CMK (cell line): Measurements from ENCODE around the gene HOXB3.

ENCODE experiments used
- DNase-seq: peaks from one replicate; pipeline ENCODE4 v3.0.0-alpha.2; 2010; ENCODE audit warnings: low read depth

HOXB3 gene

GRCh38 chr17:48612456-48612853 is 22.4 kb upstream of the HOXB3 start:
- no peak for DNase-seq

- DNase-seq: no peak
Observed at GRCh38 chr17:48611681-48612455, 21.8 kb upstream of the HOXB3 start.

DNA sequence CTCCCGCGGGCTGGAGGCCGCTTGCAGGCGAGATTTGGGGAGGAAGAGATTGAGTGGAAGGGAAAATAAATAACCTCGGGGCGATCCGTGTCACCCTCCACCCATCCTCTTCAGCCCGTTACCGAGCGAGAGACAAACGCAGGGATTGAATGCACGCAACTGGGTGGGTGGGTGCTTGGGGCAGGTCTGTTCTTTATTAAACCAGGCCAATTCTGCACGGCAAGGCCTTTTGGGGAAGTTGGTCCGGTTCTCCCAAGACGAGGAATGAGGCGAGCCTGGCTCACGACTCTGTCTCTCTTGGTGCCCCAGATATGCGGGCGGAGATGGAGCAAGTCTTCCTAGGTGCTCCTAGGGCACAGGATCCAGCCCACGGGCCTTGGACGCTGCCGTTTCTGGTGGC is 21.2 kb upstream of the HOXB3 start:
- no peak for DNase-seq

DNA sequence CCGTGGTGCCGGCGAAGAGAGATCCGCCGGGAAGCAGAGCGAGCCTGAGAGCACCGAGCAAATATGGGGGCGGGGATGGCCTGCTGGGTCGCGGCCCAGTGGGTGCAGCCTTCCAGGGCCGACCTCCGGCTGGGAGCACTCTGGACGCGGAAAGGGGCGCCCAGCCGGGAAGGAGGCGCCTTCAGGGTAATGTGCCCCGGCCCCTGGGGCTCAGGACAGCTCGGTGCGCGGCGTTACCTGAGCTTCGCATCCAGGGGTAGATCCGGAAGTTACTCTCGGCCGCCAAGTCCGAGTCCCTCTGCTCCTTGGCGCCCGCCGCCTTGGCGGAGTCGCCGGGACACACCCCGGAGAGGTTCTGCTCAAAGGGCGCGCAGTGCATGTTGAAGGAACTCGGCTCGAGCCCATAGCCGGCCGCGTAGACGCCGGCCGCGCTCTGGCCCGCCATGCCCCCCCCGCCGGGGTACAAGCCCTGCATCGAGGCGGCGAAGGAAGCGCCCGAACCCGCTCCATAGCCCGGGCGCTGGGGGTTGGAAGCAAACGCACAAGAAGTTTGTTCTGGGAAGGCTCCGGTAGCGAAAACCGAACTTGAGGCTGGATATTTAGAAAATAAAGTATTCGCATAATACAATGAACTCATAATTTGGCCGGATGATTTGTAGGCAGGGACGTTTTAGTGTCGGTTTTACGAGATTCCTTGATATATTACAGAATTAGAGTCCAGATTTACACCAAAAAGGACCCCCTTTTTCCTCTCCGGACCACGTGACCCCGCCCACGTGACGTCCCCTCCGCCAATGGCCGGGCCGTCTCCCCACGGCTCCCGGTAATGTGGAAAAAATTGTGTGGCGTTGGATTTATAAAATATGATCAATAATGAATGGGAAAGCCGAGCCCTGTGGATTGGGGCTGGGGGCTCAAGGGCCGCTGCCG is 20.5 kb upstream of the HOXB3 start, which contains the start of gene HOXB7:
Gene HOXB7, minus strand, starts transcription at position 736 of the 930 bp plus-strand sequence. Its CDS starts 99 bp downstream, at position 637.
- no peak for DNase-seq

- no peak for DNase-seq
Observed at GRCh38 chr17:48609759-48610281, 19.8 kb upstream of the HOXB3 start.

GRCh38 chr17:48609033-48609432 is 19.0 kb upstream of the HOXB3 start:
- no peak for DNase-seq

DNA sequence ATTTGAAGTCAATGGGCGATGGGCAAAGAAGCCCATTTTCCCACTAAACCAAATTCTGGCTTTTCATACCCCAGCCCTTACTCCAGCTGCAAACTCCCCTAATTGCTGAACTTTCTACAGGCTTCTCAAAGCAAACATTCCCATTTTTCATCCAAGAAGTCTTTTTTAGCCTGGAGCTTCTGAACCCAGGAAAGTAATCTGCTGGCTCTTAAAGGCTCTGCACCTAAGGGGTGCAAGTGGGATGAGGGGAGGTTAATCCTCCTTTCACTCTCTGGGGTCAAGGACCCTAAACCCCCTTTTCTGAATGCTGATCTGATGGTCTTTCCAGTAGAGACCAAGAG is 18.4 kb upstream of the HOXB3 start:
- no peak for DNase-seq

DNA sequence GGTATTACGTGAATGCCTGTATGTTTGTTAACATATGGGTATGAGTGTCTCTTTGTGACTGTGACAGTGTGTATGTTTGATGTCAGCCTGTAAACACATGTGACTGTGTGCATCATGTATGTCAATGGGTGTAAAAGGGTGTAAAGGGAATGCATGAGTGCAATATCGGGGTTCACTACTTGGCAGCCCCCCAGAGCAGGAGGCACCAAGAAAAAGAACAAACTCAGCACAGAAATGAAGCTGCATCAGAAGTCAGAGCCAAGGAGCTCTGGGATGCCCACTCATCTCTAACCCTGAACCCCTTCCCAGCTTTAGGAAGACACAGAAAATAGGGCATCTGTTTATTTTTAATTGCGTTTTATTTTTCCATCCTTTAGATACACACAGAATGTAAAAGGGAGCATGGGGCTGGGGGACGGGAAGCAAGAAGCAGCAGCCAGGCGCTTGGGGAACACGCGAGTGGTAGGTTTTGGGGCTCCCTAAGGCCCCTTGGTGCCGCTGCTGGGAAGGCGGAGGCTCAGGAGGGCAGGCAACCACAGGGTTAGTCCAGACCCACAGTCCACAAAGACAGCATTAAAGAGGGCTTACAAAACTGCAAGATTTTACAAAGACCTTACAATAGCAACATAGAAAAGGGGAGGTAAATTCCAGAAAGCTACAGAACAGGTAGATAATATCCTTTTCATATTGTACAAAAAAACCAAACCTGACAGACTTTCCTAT is 17.0 kb upstream of the HOXB3 start:
- DNase-seq: no peak

DNA sequence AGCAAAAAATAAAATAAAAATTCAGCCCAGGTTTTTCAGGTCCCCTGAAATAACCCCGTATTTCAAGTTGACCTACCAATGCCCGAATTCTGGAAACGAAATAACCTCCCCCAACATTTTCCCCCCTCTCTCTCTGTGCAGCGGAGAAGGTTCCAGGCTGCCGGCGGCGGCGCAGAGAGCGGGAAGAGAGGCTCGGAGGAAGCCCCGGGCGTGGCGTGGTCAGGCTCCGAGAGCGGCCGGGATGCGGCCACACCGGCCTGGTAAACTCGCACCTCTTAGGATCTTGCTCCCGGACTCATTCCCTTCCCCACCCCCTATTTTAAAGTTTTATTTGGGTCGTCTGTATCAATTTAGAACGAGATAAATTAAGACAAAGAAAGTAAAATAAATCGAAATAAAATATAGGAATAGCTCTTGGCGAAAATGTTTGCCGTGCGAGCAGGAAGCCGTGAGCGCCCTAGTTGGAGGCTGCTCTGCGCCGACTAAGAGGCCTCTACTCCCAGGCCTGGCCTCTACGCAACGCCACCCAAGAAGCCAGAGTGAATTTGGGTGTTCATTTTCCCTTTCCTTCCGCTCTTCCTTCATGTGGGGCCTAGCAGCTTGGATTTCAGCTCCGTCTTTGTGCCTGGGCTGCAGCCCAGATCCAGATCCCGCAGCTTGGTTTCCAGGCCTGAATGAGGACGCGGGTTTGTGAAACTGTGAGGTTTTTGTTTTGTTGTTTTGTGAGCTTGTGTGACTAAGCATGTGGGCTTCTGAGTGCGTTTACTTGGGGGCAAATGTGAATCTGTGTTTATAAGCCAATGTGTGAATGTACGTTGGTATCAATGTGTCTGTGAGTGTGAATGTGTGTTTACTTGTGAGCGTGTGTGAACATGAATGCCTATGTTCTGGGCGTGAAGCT is 16.2 kb upstream of the HOXB3 start:
- DNase-seq: no peak

DNA sequence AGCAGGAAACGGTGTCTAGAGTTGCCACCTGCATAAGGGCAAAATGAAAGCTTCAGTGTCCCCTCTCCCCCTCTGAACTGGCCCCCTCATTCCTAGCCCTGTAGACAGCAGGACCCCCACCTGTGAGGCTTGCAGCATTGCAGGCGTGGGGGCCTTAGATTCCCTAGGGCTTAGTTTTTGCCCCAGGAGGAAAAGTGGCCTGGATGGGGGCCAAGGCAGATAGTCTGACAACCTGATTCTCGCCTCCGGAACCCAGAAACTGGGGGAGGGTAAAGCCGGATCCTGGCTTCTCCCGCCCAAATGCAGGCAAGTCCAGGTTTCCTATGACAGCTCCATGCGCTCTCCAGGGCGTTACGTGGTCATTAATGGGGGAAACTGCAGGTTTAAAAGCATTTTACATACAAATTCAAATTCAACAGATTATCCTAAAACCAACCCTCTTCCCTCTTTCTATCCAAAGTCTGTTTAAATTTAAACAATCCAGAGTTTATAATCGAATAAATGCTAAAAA is 15.4 kb upstream of the HOXB3 start:
- no peak for DNase-seq

DNA sequence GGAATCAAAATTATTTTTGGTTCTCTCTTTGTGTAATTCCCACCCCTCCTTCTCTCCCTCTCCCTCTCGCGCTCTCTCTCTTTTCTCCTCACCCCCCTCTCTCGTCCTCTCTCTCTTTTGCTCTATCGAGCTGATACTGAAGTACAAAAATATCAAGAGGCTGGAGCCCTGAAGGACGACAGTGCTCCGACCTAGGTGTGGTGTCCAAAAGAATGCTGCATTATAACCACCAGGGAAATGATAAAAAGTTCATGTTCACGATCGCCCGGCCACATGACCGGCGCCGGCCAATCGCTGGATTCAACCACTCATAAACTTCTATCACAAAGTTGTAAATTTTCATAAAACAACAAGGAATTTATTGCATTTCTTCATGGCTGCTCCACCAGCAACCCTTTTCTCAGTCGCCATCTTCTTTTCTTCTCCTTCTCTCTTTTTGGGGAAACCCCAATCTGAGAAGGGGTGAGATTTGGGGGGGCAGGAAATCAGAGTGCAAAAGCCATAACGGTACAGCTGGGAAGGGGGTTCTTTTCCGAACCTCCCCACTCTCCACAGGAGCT is 14.8 kb upstream of the HOXB3 start, which contains the start of gene HOXB6:
Gene HOXB6, minus strand, starts transcription at position 217 of the 560 bp plus-strand sequence. CDS start 6,836 bp downstream, outside the sequence.
- DNase-seq: no peak

- DNase-seq: no peak
Observed at GRCh38 chr17:48603959-48604769, 14.1 kb upstream of the HOXB3 start.

- DNase-seq: no peak
Observed at GRCh38 chr17:48601539-48602425, 11.7 kb upstream of the HOXB3 start.

GRCh38 chr17:48601207-48601538 is 11.1 kb upstream of the HOXB3 start:
- DNase-seq: no peak

- DNase-seq: no peak
Observed at GRCh38 chr17:48600244-48601098, 10.4 kb upstream of the HOXB3 start.

- no peak for DNase-seq
Observed at GRCh38 chr17:48599354-48599753, 9.3 kb upstream of the HOXB3 start.

GRCh38 chr17:48598736-48599135 is 8.7 kb upstream of the HOXB3 start:
- no peak for DNase-seq
